ENCODE results near the gene FNBP1L. TPM values are rescaled to one million over a fixed set of nuclear protein-coding genes. Genes with fewer than 3 reads are reported as not detected.

Gene FNBP1L
- total and polyA plus RNA-seq, 2 of the 8 experiments (the other 6 are each of a cell fraction or from before 2014, with no cell fraction given), result 48.9 to 95.9 TPM

- no peak for TF ChIP-seq EZH2 (IDR thresholded peaks at IDR 0.05; ENCODE audit: low read depth, low read length, severe bottlenecking)
- TF ChIP-seq TEAD4 (IDR thresholded peaks at IDR 0.05; ENCODE audit: low read depth, low read length), result no peak
- TF ChIP-seq SP4 (IDR thresholded peaks at IDR 0.05; ENCODE audit: low read length), result no peak
- TF ChIP-seq TAF7 (optimal IDR thresholded peaks at IDR 0.05; ENCODE audit: borderline replicate concordance, low read depth, low read length), result no peak
- TF ChIP-seq RAD21 (IDR thresholded peaks at IDR 0.05 in 1 of 2, conservative IDR thresholded peaks at IDR 0.05 in 1 of 2; ENCODE audit: low read depth in 2 of 2, low read length in 2 of 2), result peak in 1 of 2 experiments; percentile 38; a peak in 2 of 4 replicates
- TF ChIP-seq NANOG (IDR thresholded peaks at IDR 0.05; ENCODE audit: insufficient read depth, low read depth, low read length, poor library complexity, severe bottlenecking), result no peak
- TF ChIP-seq BRCA1 (IDR thresholded peaks at IDR 0.05; ENCODE audit: low read depth, low read length), result no peak
Measured at GRCh38 chr1:93433407-93433961, 14.4 kb upstream of the FNBP1L start (continued).

Measured in H1 (cell line).